ENCODE data around the gene DMRT1. TPM values are rescaled to one million over a fixed set of nuclear protein-coding genes. Genes with fewer than 3 reads are reported as not detected.
"Not testable (repeated sequence)": the region's sequence is repeated elsewhere in the genome, so short reads cannot be mapped to it uniquely, and the experiment has no call there.

DMRT1 gene
- total RNA-seq, 2 experiments from 2014 or later = not detected

GRCh38 chr9:882416-882924 lies 41.0 kb downstream of the DMRT1 start:
- Mint-ChIP-seq H3K4me1 (peaks cover 13% of the 10 kb centered on the region), H3K4me3 (no peak overlapping the region), H3K9me3 (peaks cover 1% of the 10 kb centered on the region), H3K27ac (no peak overlapping the region), H3K27me3 (peaks cover 18% of the 10 kb centered on the region), H3K36me3 (no peaks in the 10 kb centered on the region)
- POLR2A ChIA-PET = no interaction called here
- ATAC-seq (ENCODE audit: low read depth) (no peak), DNase-seq (no peak)

GRCh38 chr9:883011-883410 lies 41.5 kb downstream of the DMRT1 start:
- Mint-ChIP-seq H3K36me3 (no peaks in the 10 kb centered on the region), H3K9me3 (peaks cover 1% of the 10 kb centered on the region), H3K4me3 (no peak overlapping the region), H3K27me3 (peaks cover 21% of the 10 kb centered on the region), H3K27ac (no peak overlapping the region), H3K4me1 (peaks cover 13% of the 10 kb centered on the region)
- POLR2A ChIA-PET = no interaction called here
- ATAC-seq (ENCODE audit: low read depth) = no peak
- DNase-seq = no peak

- H3K4me1 Mint-ChIP-seq = peaks cover under 1% of the 10 kb centered on the region
- peaks cover 23% of the 10 kb centered on the region for H3K27me3 Mint-ChIP-seq
- POLR2A ChIA-PET = no interaction called here
- H3K4me3 Mint-ChIP-seq = no peak overlapping the region
- H3K36me3 Mint-ChIP-seq = no peaks in the 10 kb centered on the region
- H3K9me3 Mint-ChIP-seq = peaks cover 1% of the 10 kb centered on the region
- DNase-seq = no peak
- H3K27ac Mint-ChIP-seq = no peak overlapping the region
- no peak for ATAC-seq (ENCODE audit: low read depth)
Observed at GRCh38 chr9:886886-887285, 45.4 kb downstream of the DMRT1 start.

- Mint-ChIP-seq H3K27me3 (peaks cover 35% of the 10 kb centered on the region), H3K4me1 (peaks cover 4% of the 10 kb centered on the region), H3K36me3 (no peaks in the 10 kb centered on the region), H3K4me3 (no peak overlapping the region), H3K9me3 (no peaks in the 10 kb centered on the region), H3K27ac (no peak overlapping the region)
- POLR2A ChIA-PET = no interaction called here
- ATAC-seq (ENCODE audit: low read depth) (no peak), DNase-seq (no peak)
Observed at GRCh38 chr9:892123-892522, 50.6 kb downstream of the DMRT1 start.

GRCh38 chr9:893115-893514 lies 51.6 kb downstream of the DMRT1 start:
- POLR2A ChIA-PET = no interaction called here
- Mint-ChIP-seq H3K9me3 (no peaks in the 10 kb centered on the region), H3K36me3 (no peaks in the 10 kb centered on the region), H3K27ac (no peak overlapping the region), H3K4me3 (no peak overlapping the region), H3K4me1 (peaks cover 4% of the 10 kb centered on the region), H3K27me3 (peaks cover 29% of the 10 kb centered on the region)
- ATAC-seq (ENCODE audit: low read depth) (no peak), DNase-seq (no peak)

GRCh38 chr9:893843-894420 lies 52.4 kb downstream of the DMRT1 start:
- Mint-ChIP-seq H3K4me1 (peaks cover 4% of the 10 kb centered on the region), H3K27ac (no peak overlapping the region), H3K4me3 (peak overlapping the region; percentile 44), H3K9me3 (no peaks in the 10 kb centered on the region), H3K27me3 (peaks cover 35% of the 10 kb centered on the region), H3K36me3 (no peaks in the 10 kb centered on the region)
- POLR2A ChIA-PET = no interaction called here
- peak; percentile 51 for DNase-seq
- peak; percentile 95 for ATAC-seq (ENCODE audit: low read depth)

- Mint-ChIP-seq H3K4me3 (no peak overlapping the region), H3K9me3 (no peaks in the 10 kb centered on the region), H3K27ac (no peak overlapping the region), H3K36me3 (no peaks in the 10 kb centered on the region), H3K27me3 (peaks cover 50% of the 10 kb centered on the region), H3K4me1 (no peaks in the 10 kb centered on the region)
- POLR2A ChIA-PET = no interaction called here
- DNase-seq (no peak), ATAC-seq (ENCODE audit: low read depth) (no peak)
Observed at GRCh38 chr9:899440-900184, 58.1 kb downstream of the DMRT1 start.

- Mint-ChIP-seq H3K36me3 (no peaks in the 10 kb centered on the region), H3K4me3 (no peak overlapping the region), H3K9me3 (no peaks in the 10 kb centered on the region), H3K27ac (no peak overlapping the region), H3K27me3 (peaks cover 65% of the 10 kb centered on the region), H3K4me1 (no peaks in the 10 kb centered on the region)
- ATAC-seq (ENCODE audit: low read depth) = no peak
- POLR2A ChIA-PET = no interaction called here
- DNase-seq = no peak
Observed at GRCh38 chr9:903886-904285, 62.4 kb downstream of the DMRT1 start.

- Mint-ChIP-seq H3K4me1 (no peaks in the 10 kb centered on the region), H3K4me3 (no peak overlapping the region), H3K27ac (no peak overlapping the region), H3K9me3 (no peaks in the 10 kb centered on the region), H3K27me3 (peaks cover 68% of the 10 kb centered on the region), H3K36me3 (no peaks in the 10 kb centered on the region)
- DNase-seq (no peak), ATAC-seq (ENCODE audit: low read depth) (no peak)
- POLR2A ChIA-PET = no interaction called here
Observed at GRCh38 chr9:905906-906305, 64.4 kb downstream of the DMRT1 start.

GRCh38 chr9:908536-909205 lies 67.2 kb downstream of the DMRT1 start:
- POLR2A ChIA-PET = no interaction called here
- no peaks in the 10 kb centered on the region for H3K9me3 Mint-ChIP-seq
- no peak for ATAC-seq (ENCODE audit: low read depth)
- no peak for DNase-seq
- no peaks in the 10 kb centered on the region for H3K36me3 Mint-ChIP-seq
- H3K27me3 Mint-ChIP-seq = peaks cover 60% of the 10 kb centered on the region
- H3K4me1 Mint-ChIP-seq = no peaks in the 10 kb centered on the region
- H3K4me3 Mint-ChIP-seq = no peak overlapping the region
- no peak overlapping the region for H3K27ac Mint-ChIP-seq

GRCh38 chr9:911005-911404 lies 69.5 kb downstream of the DMRT1 start:
- Mint-ChIP-seq H3K4me1 (no peaks in the 10 kb centered on the region), H3K36me3 (no peaks in the 10 kb centered on the region), H3K4me3 (no peak overlapping the region), H3K27ac (no peak overlapping the region), H3K9me3 (no peaks in the 10 kb centered on the region), H3K27me3 (peaks cover 46% of the 10 kb centered on the region)
- DNase-seq (no peak), ATAC-seq (ENCODE audit: low read depth) (no peak)
- POLR2A ChIA-PET = no interaction called here

GRCh38 chr9:912776-913175 lies 71.3 kb downstream of the DMRT1 start:
- H3K4me3 Mint-ChIP-seq = no peak overlapping the region
- H3K27ac Mint-ChIP-seq = no peak overlapping the region
- no peaks in the 10 kb centered on the region for H3K4me1 Mint-ChIP-seq
- peaks cover 35% of the 10 kb centered on the region for H3K27me3 Mint-ChIP-seq
- DNase-seq (no peak), ATAC-seq (ENCODE audit: low read depth) (no peak)
- POLR2A ChIA-PET = no interaction called here
- H3K36me3 Mint-ChIP-seq = no peaks in the 10 kb centered on the region
- H3K9me3 Mint-ChIP-seq = no peaks in the 10 kb centered on the region

GRCh38 chr9:913526-913925 lies 72.0 kb downstream of the DMRT1 start:
- H3K9me3 Mint-ChIP-seq; H3K27ac Mint-ChIP-seq; POLR2A ChIA-PET; H3K4me1 Mint-ChIP-seq; H3K4me3 Mint-ChIP-seq; ATAC-seq (ENCODE audit: low read depth); H3K36me3 Mint-ChIP-seq; DNase-seq: not testable (repeated sequence)
- H3K27me3 Mint-ChIP-seq = peaks cover 27% of the 10 kb centered on the region

GRCh38 chr9:917730-918129 lies 76.2 kb downstream of the DMRT1 start:
- POLR2A ChIA-PET = no interaction called here
- ATAC-seq (ENCODE audit: low read depth) = no peak
- Mint-ChIP-seq H3K4me1 (no peaks in the 10 kb centered on the region), H3K27ac (no peak overlapping the region), H3K4me3 (no peak overlapping the region), H3K9me3 (no peaks in the 10 kb centered on the region), H3K36me3 (no peaks in the 10 kb centered on the region), H3K27me3 (peaks cover 9% of the 10 kb centered on the region)
- no peak for DNase-seq
